ENCODE data around the gene THOC6.

THOC6 gene

GRCh38 chr16:3013491-3013951, 10.3 kb upstream of the THOC6 start:
- Histone ChIP-seq H3F3A (ENCODE audit: insufficient read depth, low read length) (no peaks in the 10 kb centered on the region), H3K27me3 (ENCODE audit: insufficient read depth, low read length) (peaks cover 22% of the 10 kb centered on the region), H3K4me2 (ENCODE audit: low read length) (no peak overlapping the region), H3K9ac (ENCODE audit: low read length) (no peak overlapping the region), H3K79me2 (ENCODE audit: insufficient read depth, low read length) (no peaks in the 10 kb centered on the region), H3K4me1 (ENCODE audit: insufficient read depth, low read length, severe bottlenecking) (peaks cover 8% of the 10 kb centered on the region), H3K9me3 (ENCODE audit: low read length) (no peaks in the 10 kb centered on the region), H4K20me1 (ENCODE audit: insufficient read depth, low read length) (no peaks in the 10 kb centered on the region), H3K9me2 (ENCODE audit: low read depth, low read length) (no peaks in the 10 kb centered on the region), H2AFZ (ENCODE audit: low read length) (no peak overlapping the region), H3K4me3 (ENCODE audit: low read depth, low read length, poor library complexity, severe bottlenecking) (no peak overlapping the region), H3K27ac (ENCODE audit: low read depth, low read length, poor library complexity, severe bottlenecking) (no peak overlapping the region), H3K36me3 (ENCODE audit: insufficient read depth, low read length) (no peaks in the 10 kb centered on the region)
- TF ChIP-seq CTCF (IDR thresholded peaks at IDR 0.05; ENCODE audit: low read length), result no peak
- no peak for TF ChIP-seq EZH2 (IDR thresholded peaks at IDR 0.05; ENCODE audit: borderline replicate concordance, low read length)

- H3K4me3 ChIP-seq (ENCODE audit: low read depth, low read length, poor library complexity, severe bottlenecking), result no peak overlapping the region
- H2AFZ ChIP-seq (ENCODE audit: low read length), result no peak overlapping the region
- H3K36me3 ChIP-seq (ENCODE audit: insufficient read depth, low read length), result no peaks in the 10 kb centered on the region
- no peaks in the 10 kb centered on the region for H3F3A ChIP-seq (ENCODE audit: insufficient read depth, low read length)
- TF ChIP-seq CTCF (IDR thresholded peaks at IDR 0.05; ENCODE audit: low read length), result no peak
- H3K4me1 ChIP-seq (ENCODE audit: insufficient read depth, low read length, severe bottlenecking), result peaks cover 10% of the 10 kb centered on the region
- H3K79me2 ChIP-seq (ENCODE audit: insufficient read depth, low read length), result no peaks in the 10 kb centered on the region
- no peaks in the 10 kb centered on the region for H3K9me3 ChIP-seq (ENCODE audit: low read length)
- no peak overlapping the region for H3K4me2 ChIP-seq (ENCODE audit: low read length)
- H3K9ac ChIP-seq (ENCODE audit: low read length), result no peak overlapping the region
- no peaks in the 10 kb centered on the region for H4K20me1 ChIP-seq (ENCODE audit: insufficient read depth, low read length)
- H3K27ac ChIP-seq (ENCODE audit: low read depth, low read length, poor library complexity, severe bottlenecking), result no peak overlapping the region
- no peaks in the 10 kb centered on the region for H3K9me2 ChIP-seq (ENCODE audit: low read depth, low read length)
- peaks cover 19% of the 10 kb centered on the region for H3K27me3 ChIP-seq (ENCODE audit: insufficient read depth, low read length)
Measured at GRCh38 chr16:3013998-3014690, 9.7 kb upstream of the THOC6 start.

GRCh38 chr16:3014971-3015370, 8.9 kb upstream of the THOC6 start:
- Histone ChIP-seq H3K9me3 (ENCODE audit: low read length) (no peaks in the 10 kb centered on the region), H4K20me1 (ENCODE audit: insufficient read depth, low read length) (no peaks in the 10 kb centered on the region), H3K27me3 (ENCODE audit: insufficient read depth, low read length) (peaks cover 19% of the 10 kb centered on the region), H3K4me2 (ENCODE audit: low read length) (no peak overlapping the region), H3K4me1 (ENCODE audit: insufficient read depth, low read length, severe bottlenecking) (peaks cover 10% of the 10 kb centered on the region), H3K4me3 (ENCODE audit: low read depth, low read length, poor library complexity, severe bottlenecking) (no peak overlapping the region), H3K79me2 (ENCODE audit: insufficient read depth, low read length) (no peaks in the 10 kb centered on the region), H2AFZ (ENCODE audit: low read length) (no peak overlapping the region), H3K36me3 (ENCODE audit: insufficient read depth, low read length) (no peaks in the 10 kb centered on the region), H3K27ac (ENCODE audit: low read depth, low read length, poor library complexity, severe bottlenecking) (no peak overlapping the region), H3F3A (ENCODE audit: insufficient read depth, low read length) (no peaks in the 10 kb centered on the region), H3K9ac (ENCODE audit: low read length) (no peak overlapping the region), H3K9me2 (ENCODE audit: low read depth, low read length) (no peaks in the 10 kb centered on the region)
- TF ChIP-seq CTCF (IDR thresholded peaks at IDR 0.05; ENCODE audit: low read length) (no peak), EZH2 (IDR thresholded peaks at IDR 0.05; ENCODE audit: borderline replicate concordance, low read length) (no peak)

Data from OCI-LY1 (cell line).